CD14-positive monocyte (primary cell): ENCODE data around the gene MICALL2. TPM values are rescaled to one million over a fixed set of nuclear protein-coding genes. Genes with fewer than 3 reads are reported as not detected.
"Not testable (repeated sequence)": the region's sequence is repeated elsewhere in the genome, so short reads cannot be mapped to it uniquely, and the experiment has no call there.

ENCODE experiments used
- DNase-seq, 3 donors: peaks; one replicate each; pipeline ENCODE4 v3.0.0-alpha.2; 2011 to 2022
- H2AFZ ChIP-seq: 2 replicates; pipeline ENCODE4 v1.6.0; 2012; ENCODE audit warnings: mild to moderate bottlenecking, low read depth, low read length, inconsistent platforms; ENCODE audit not compliant: insufficient read depth, poor library complexity, severe bottlenecking
- H3K27ac ChIP-seq, 2 donors: 1 replicate in 1 of 2; 2 replicates in 1 of 2; pipeline ENCODE4 v1.5.1; 2012 to 2013; ENCODE audit warnings: low read length in 2 of 2, control low read depth in 1 of 2, inconsistent platforms in 1 of 2, low read depth in 1 of 2, mild to moderate bottlenecking in 1 of 2
- H3K27me3 ChIP-seq, 2 donors: one replicate each; pipeline versions ENCODE4 v1.6.0 to v1.6.1; 2011 to 2013; ENCODE audit warnings: low read length in 2 of 2; ENCODE audit not compliant: control insufficient read depth in 2 of 2, insufficient read depth in 2 of 2
- H3K36me3 ChIP-seq, 2 donors: replicated peaks in 1 of 2; 1 replicate in 1 of 2; 2 replicates in 1 of 2; pipeline versions ENCODE4 v1.5.1 to v1.6.1; 2012 to 2013; ENCODE audit warnings: low read length in 2 of 2, control low read depth in 1 of 2, inconsistent platforms in 1 of 2, mild to moderate bottlenecking in 1 of 2; ENCODE audit not compliant: insufficient read depth in 2 of 2, control insufficient read depth in 1 of 2
- H3K4me1 ChIP-seq, 2 donors: 1 replicate in 1 of 2; 2 replicates in 1 of 2; pipeline versions ENCODE4 v1.5.1 to v1.6.1; 2012 to 2013; ENCODE audit warnings: low read length in 2 of 2, control low read depth in 1 of 2, inconsistent platforms in 1 of 2, mild to moderate bottlenecking in 1 of 2, moderate library complexity in 1 of 2; ENCODE audit not compliant: insufficient read depth in 2 of 2, control insufficient read depth in 1 of 2
- H3K4me2 ChIP-seq: replicated peaks from 2 replicates; pipeline ENCODE3; 2012; ENCODE audit warnings: low read length, moderate library complexity, mild to moderate bottlenecking; ENCODE audit not compliant: poor library complexity, severe bottlenecking; ENCODE audit errors: extremely low read depth
- H3K4me3 ChIP-seq, 3 experiments: fragments of 200-600 bp in 1 of 3; sonication (generic) in 1 of 3; replicated peaks in 1 of 3; 1 replicate in 2 of 3; 2 replicates in 1 of 3; pipeline ENCODE4 v1.5.1; 2011 to 2013; ENCODE audit warnings: low read length in 3 of 3, mild to moderate bottlenecking in 3 of 3, control low read depth in 2 of 3, low read depth in 2 of 3, inconsistent platforms in 1 of 3, moderate library complexity in 1 of 3
- H3K79me2 ChIP-seq: 2 replicates; pipeline ENCODE4 v1.6.0; 2012; ENCODE audit warnings: mild to moderate bottlenecking, control low read depth, inconsistent platforms, low read length, moderate library complexity; ENCODE audit not compliant: insufficient read depth
- H3K9ac ChIP-seq: 2 replicates; pipeline ENCODE4 v1.6.0; 2017; ENCODE audit warnings: low read length, mild to moderate bottlenecking; ENCODE audit not compliant: insufficient read depth, poor library complexity, severe bottlenecking
- H3K9me3 ChIP-seq, 2 donors: replicated peaks in 1 of 2; 1 replicate in 1 of 2; 2 replicates in 1 of 2; pipeline versions ENCODE4 v1.5.1 to v1.6.1; 2012 to 2013; ENCODE audit warnings: low read length in 2 of 2, control low read depth in 1 of 2; ENCODE audit not compliant: control insufficient read depth in 1 of 2, insufficient read depth in 1 of 2
- H4K20me1 ChIP-seq: 2 replicates; pipeline ENCODE4 v1.6.0; 2012; ENCODE audit warnings: mild to moderate bottlenecking, low read length, control low read depth, moderate library complexity; ENCODE audit not compliant: insufficient read depth
- H3K27ac Mint-ChIP-seq, 7 donors: one replicate each; pipeline ENCODE4 v1.8.0; 2020; ENCODE audit warnings: mild to moderate bottlenecking in 7 of 7, mixed read lengths in 7 of 7, moderate library complexity in 6 of 7, inconsistent platforms in 2 of 7
- H3K27me3 Mint-ChIP-seq, 3 donors: one replicate each; pipeline ENCODE4 v1.8.0; 2021 to 2022; ENCODE audit warnings: low read depth in 3 of 3, mild to moderate bottlenecking in 3 of 3, mixed read lengths in 3 of 3, moderate library complexity in 3 of 3, inconsistent platforms in 1 of 3
- H3K36me3 Mint-ChIP-seq, 2 donors: one replicate each; pipeline ENCODE4 v1.8.0; 2020; ENCODE audit warnings: mixed read lengths in 2 of 2, inconsistent platforms in 1 of 2, mild to moderate bottlenecking in 1 of 2
- H3K4me1 Mint-ChIP-seq: one replicate; pipeline ENCODE4 v1.8.0; 2020; ENCODE audit warnings: mild to moderate bottlenecking, mixed read lengths
- H3K4me3 Mint-ChIP-seq, 2 donors: one replicate each; pipeline ENCODE4 v1.8.0; 2020; ENCODE audit warnings: mild to moderate bottlenecking in 2 of 2, mixed read lengths in 2 of 2, moderate library complexity in 1 of 2
- H3K9me3 Mint-ChIP-seq, 7 donors: one replicate each; pipeline ENCODE4 v1.8.0; 2020 to 2022; ENCODE audit warnings: mixed read lengths in 7 of 7, mild to moderate bottlenecking in 6 of 7, moderate library complexity in 6 of 7, inconsistent platforms in 2 of 7
- WGBS: methylation state at CpG from one replicate; pipeline ENCODE4 v1.1.5; 2013; ENCODE audit warnings: missing lambda C conversion rate; ENCODE audit not compliant: insufficient coverage; 5-methylcytosine and 5-hydroxymethylcytosine counted together
- intact Hi-C, 2 donors: fragments of 100-400 bp; cut with micrococcal nuclease; formaldehyde crosslinking; loops; one replicate each; pipeline versions ENCODE4 v1.15.0 to v1.15.1; 2023
- polyA plus RNA-seq, 3 donors: library from polyadenylated mRNA; depleted of rRNA in 1 of 3; unstranded in 2 of 3; stranded (reverse) in 1 of 3; fragments of 300-500 nt in 2 of 3; fragments of >200 nt in 1 of 3; fragmentation: Illumina TruSeq in 2 of 3; gene quantifications; 1 replicate in 2 of 3; 2 replicates in 1 of 3; pipeline ENCODE4 v1.2.3, GENCODE V29; 2012 to 2021
- TF ChIP-seq, protein P1 (sequence below): fragments of 200-600 bp; IDR thresholded peaks from one replicate; pipeline ENCODE4 v1.8.0; 2022; ENCODE audit warnings: antibody characterized with exemption, mild to moderate bottlenecking

The MICALL2 gene
- polyA plus RNA-seq, 3 donors = 0.14 to 7.2 (median 0.72) TPM

DNA sequence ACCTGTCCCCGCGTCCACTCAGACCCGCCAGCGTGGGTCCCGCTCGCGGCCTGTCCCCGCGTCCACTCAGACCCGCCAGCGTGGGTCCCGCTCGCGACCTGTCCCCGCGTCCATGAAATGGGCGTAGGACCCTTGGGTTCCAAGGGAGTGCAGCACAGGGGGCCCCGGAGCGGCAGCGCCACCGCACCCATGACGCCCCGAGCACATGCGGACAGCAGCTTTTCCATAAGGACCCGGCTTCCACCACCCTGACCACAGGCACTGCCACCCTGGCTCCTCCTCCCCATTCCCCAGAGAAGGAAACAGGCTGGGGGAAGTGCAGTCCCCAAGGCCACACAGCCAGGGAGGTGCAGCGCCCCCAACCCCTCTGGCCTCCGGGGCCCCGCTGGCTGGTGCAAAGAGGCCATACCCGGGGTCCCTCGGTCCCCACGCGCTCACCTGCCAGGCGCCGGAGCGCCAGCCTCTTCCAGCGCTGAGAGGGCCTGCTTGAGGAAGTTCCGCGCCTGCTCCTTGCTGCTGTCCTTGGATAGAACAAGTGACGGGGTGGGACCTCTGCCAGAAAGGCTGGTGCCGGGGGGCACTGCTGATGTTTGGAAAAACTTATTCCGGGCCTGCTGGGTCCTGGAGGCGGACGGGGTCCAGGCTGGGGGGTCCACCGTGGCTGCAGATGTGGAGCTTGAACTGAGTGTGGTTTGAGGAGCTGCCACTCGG, 14.9 kb downstream of the MICALL2 start:
- WGBS = 94% methylated on average over 36 of the region's 45 CpGs
- H3K9ac ChIP-seq = no peak overlapping the region
- Mint-ChIP-seq H3K27me3 (no peaks in the 10 kb centered on the region), H3K4me1 (no peaks in the 10 kb centered on the region), H3K9me3 (peaks cover 0 to under 1% (median 0%) of the 10 kb centered on the region in 7 donors), H3K27ac (no peak overlapping the region), H3K36me3 (no peaks in the 10 kb centered on the region), H3K4me3 (no peak overlapping the region)
- no peak overlapping the region for H3K4me2 ChIP-seq
- H3K27ac ChIP-seq = no peak overlapping the region
- DNase-seq = no peak
- H3K36me3 ChIP-seq = no peaks in the 10 kb centered on the region
- no peaks in the 10 kb centered on the region for H3K79me2 ChIP-seq
- intact Hi-C loops = no loop called here
- H3K9me3 ChIP-seq = no peaks in the 10 kb centered on the region
- TF ChIP-seq, protein P1, sequence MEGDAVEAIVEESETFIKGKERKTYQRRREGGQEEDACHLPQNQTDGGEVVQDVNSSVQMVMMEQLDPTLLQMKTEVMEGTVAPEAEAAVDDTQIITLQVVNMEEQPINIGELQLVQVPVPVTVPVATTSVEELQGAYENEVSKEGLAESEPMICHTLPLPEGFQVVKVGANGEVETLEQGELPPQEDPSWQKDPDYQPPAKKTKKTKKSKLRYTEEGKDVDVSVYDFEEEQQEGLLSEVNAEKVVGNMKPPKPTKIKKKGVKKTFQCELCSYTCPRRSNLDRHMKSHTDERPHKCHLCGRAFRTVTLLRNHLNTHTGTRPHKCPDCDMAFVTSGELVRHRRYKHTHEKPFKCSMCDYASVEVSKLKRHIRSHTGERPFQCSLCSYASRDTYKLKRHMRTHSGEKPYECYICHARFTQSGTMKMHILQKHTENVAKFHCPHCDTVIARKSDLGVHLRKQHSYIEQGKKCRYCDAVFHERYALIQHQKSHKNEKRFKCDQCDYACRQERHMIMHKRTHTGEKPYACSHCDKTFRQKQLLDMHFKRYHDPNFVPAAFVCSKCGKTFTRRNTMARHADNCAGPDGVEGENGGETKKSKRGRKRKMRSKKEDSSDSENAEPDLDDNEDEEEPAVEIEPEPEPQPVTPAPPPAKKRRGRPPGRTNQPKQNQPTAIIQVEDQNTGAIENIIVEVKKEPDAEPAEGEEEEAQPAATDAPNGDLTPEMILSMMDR = no peak
- no peaks in the 10 kb centered on the region for H3K27me3 ChIP-seq
- H4K20me1 ChIP-seq = no peaks in the 10 kb centered on the region
- no peak overlapping the region for H2AFZ ChIP-seq
- H3K4me3 ChIP-seq = no peak overlapping the region
- no peaks in the 10 kb centered on the region for H3K4me1 ChIP-seq

DNA sequence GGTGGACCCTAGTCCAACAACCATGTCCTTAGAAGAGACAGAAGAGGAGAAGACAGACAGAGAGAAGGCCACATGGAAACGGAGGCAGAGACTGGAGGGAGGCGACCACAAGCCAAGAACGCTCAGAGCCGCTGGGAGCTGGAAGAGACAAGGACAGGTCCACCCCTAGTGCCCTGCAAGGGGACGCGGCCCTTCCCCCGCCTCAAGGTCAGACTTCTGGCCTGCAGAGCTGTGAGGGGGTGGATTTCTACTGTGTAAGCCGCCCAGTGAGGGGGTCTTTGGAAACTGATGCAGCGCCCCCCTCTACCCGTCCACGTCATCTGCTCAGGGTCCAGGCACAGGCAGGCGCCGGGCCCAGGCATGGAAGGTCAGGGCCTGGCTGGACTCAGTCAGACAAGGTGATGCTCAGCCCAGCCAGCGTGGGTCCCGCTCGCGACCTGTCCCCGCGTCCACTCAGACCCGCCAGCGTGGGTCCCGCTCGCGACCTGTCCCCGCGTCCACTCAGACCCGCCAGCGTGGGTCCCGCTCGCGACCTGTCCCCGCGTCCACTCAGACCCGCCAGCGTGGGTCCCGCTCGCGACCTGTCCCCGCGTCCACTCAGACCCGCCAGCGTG, 15.6 kb downstream of the MICALL2 start:
- H3K27ac ChIP-seq, H3K4me1 Mint-ChIP-seq, H2AFZ ChIP-seq, H3K36me3 ChIP-seq, H3K4me2 ChIP-seq, H3K9me3 ChIP-seq, H3K4me3 ChIP-seq, H3K4me1 ChIP-seq, H3K27me3 Mint-ChIP-seq, H3K79me2 ChIP-seq, H3K36me3 Mint-ChIP-seq, H3K9ac ChIP-seq, DNase-seq, intact Hi-C loops, H3K9me3 Mint-ChIP-seq, H3K4me3 Mint-ChIP-seq, H4K20me1 ChIP-seq, H3K27me3 ChIP-seq: not testable (repeated sequence)
- 95% methylated on average over 13 of the region's 42 CpGs for WGBS
- H3K27ac Mint-ChIP-seq = peak overlapping the region in 1 of 7 donors; percentile 10
